WERI-Rb-1 (cell line): Measurements from ENCODE around the gene PCNX1.
A peak's percentile ranks its signal among the peaks of the same experiment; 100 is the strongest.
"Not testable (repeated sequence)": the region's sequence is repeated elsewhere in the genome, so short reads cannot be mapped to it uniquely, and the experiment has no call there.

Experiments used
- DNase-seq: peaks from one replicate; pipeline ENCODE4 v3.0.0-alpha.2; 2020
- H3K27ac ChIP-seq: fragments of 250-450 bp; sonication (Bioruptor Pico); 2 replicates; pipeline ENCODE4 v1.5.1; 2020; ENCODE audit warnings: mild to moderate bottlenecking, moderate library complexity
- H3K27me3 ChIP-seq: fragments of 250-450 bp; sonication (Bioruptor Pico); 2 replicates; pipeline ENCODE4 v1.5.1; 2021; ENCODE audit warnings: mild to moderate bottlenecking, low read depth, moderate library complexity; ENCODE audit not compliant: insufficient read depth, severe bottlenecking
- H3K36me3 ChIP-seq: fragments of 250-450 bp; sonication (Bioruptor Pico); 2 replicates; pipeline ENCODE4 v1.5.1; 2020; ENCODE audit warnings: mild to moderate bottlenecking, moderate library complexity
- H3K4me3 ChIP-seq: 2 replicates; pipeline ENCODE4 v1.5.1; 2011; ENCODE audit warnings: low read depth, mild to moderate bottlenecking, control low read depth, low read length
- H3K9me3 ChIP-seq: fragments of 250-450 bp; sonication (Bioruptor Pico); 2 replicates; pipeline ENCODE4 v1.5.1; 2021; ENCODE audit warnings: mild to moderate bottlenecking, moderate library complexity; ENCODE audit not compliant: severe bottlenecking
- CTCF ChIP-seq: IDR thresholded peaks from 2 replicates; pipeline ENCODE4 v1.5.1; 2011; ENCODE audit warnings: low read depth, mild to moderate bottlenecking, control low read depth, inconsistent platforms, low read length

The PCNX1 gene

GRCh38 chr14:70872678-70873020 is 34.6 kb upstream of the PCNX1 start:
- H3K9me3 ChIP-seq = no peaks in the 10 kb centered on the region
- no peaks in the 10 kb centered on the region for H3K36me3 ChIP-seq
- H3K27ac ChIP-seq = no peak overlapping the region
- H3K4me3 ChIP-seq = no peak overlapping the region
- no peaks in the 10 kb centered on the region for H3K27me3 ChIP-seq
- TF ChIP-seq CTCF = no peak
- DNase-seq = no peak

- H3K9me3 ChIP-seq = no peaks in the 10 kb centered on the region
- TF ChIP-seq CTCF = peak; percentile 42; the same call in 1 of the 2 replicates
- no peak overlapping the region for H3K27ac ChIP-seq
- peak; percentile 61 for DNase-seq
- H3K4me3 ChIP-seq = no peak overlapping the region
- no peaks in the 10 kb centered on the region for H3K36me3 ChIP-seq
- no peaks in the 10 kb centered on the region for H3K27me3 ChIP-seq
Measured at GRCh38 chr14:70873627-70874026, 33.6 kb upstream of the PCNX1 start.

GRCh38 chr14:70875811-70876460 is 31.3 kb upstream of the PCNX1 start:
- H3K4me3 ChIP-seq, H3K9me3 ChIP-seq, DNase-seq, H3K27me3 ChIP-seq, H3K36me3 ChIP-seq, H3K27ac ChIP-seq: not testable (repeated sequence)

GRCh38 chr14:70879448-70879847 is 27.8 kb upstream of the PCNX1 start:
- Histone ChIP-seq H3K27me3 (no peaks in the 10 kb centered on the region), H3K4me3 (no peak overlapping the region), H3K9me3 (no peaks in the 10 kb centered on the region), H3K27ac (no peak overlapping the region), H3K36me3 (no peaks in the 10 kb centered on the region)
- DNase-seq = no peak
- no peak for TF ChIP-seq CTCF

- not testable (repeated sequence) for H3K9me3 ChIP-seq, H3K36me3 ChIP-seq, H3K4me3 ChIP-seq, H3K27me3 ChIP-seq, H3K27ac ChIP-seq, DNase-seq
Measured at GRCh38 chr14:70880888-70881287, 26.4 kb upstream of the PCNX1 start.

- no peak overlapping the region for H3K4me3 ChIP-seq
- no peaks in the 10 kb centered on the region for H3K27me3 ChIP-seq
- no peaks in the 10 kb centered on the region for H3K9me3 ChIP-seq
- no peak overlapping the region for H3K27ac ChIP-seq
- no peaks in the 10 kb centered on the region for H3K36me3 ChIP-seq
- DNase-seq = no peak
- TF ChIP-seq CTCF = no peak
Measured at GRCh38 chr14:70881549-70882177, 25.6 kb upstream of the PCNX1 start.
